WTC11 (cell line): Measurements from ENCODE around the gene PLD5. TPM values are rescaled to one million over a fixed set of nuclear protein-coding genes. Genes with fewer than 3 reads are reported as not detected.
A peak's percentile ranks its signal among the peaks of the same experiment; 100 is the strongest.

Source experiments
- ATAC-seq: fragments of 200-7000 bp; cut with Tn5 transposase; 2 replicates; pipeline ENCODE4 v1.10.0; 2021; ENCODE audit warnings: mild to moderate bottlenecking, moderate library complexity
- CTCF ChIA-PET: fragments of 300-600 bp; sonication (Branson Sonifier 250); formaldehyde crosslinking; loops from one replicate; lab custom pipeline; 2021; ENCODE audit warnings: antibody characterized with exemption; lab: Charles Lee
- POLR2A ChIA-PET: fragments of 350-600 bp; sonication (Branson Sonifier 250); formaldehyde crosslinking; loops from one replicate; lab custom pipeline; 2021; ENCODE audit warnings: antibody characterized with exemption; lab: Charles Lee
- DNase-seq: peaks from one replicate; pipeline ENCODE4 v3.0.0; 2021; ENCODE audit warnings: low spot score
- H3K27ac Mint-ChIP-seq: 2 replicates; pipeline ENCODE4 v1.8.0; 2021; ENCODE audit warnings: mixed read lengths
- H3K27me3 Mint-ChIP-seq: 2 replicates; pipeline ENCODE4 v1.8.0; 2021; ENCODE audit warnings: low read depth, mild to moderate bottlenecking, moderate library complexity, mixed read lengths
- H3K36me3 Mint-ChIP-seq: 2 replicates; pipeline ENCODE4 v1.8.0; 2021; ENCODE audit warnings: mixed read lengths
- H3K4me1 Mint-ChIP-seq: 2 replicates; pipeline ENCODE4 v1.8.0; 2022; ENCODE audit warnings: mixed read lengths
- H3K4me3 Mint-ChIP-seq: 2 replicates; pipeline ENCODE4 v1.8.0; 2021; ENCODE audit warnings: mild to moderate bottlenecking, moderate library complexity, mixed read lengths
- H3K9me3 Mint-ChIP-seq: 2 replicates; pipeline ENCODE4 v1.8.0; 2021; ENCODE audit warnings: mixed read lengths
- CTCF ChIP-seq: fragments of 200-600 bp; IDR thresholded peaks from 2 replicates; pipeline ENCODE4 v1.8.0; 2022; ENCODE audit warnings: antibody characterized with exemption
- E2F5 ChIP-seq: sonication (generic); formaldehyde crosslinking; IDR thresholded peaks from 2 replicates; pipeline ENCODE4 v1.8.1; 2022; ENCODE audit warnings: mild to moderate bottlenecking, moderate library complexity, missing genetic modification reagents
- ELF4 ChIP-seq: sonication (generic); formaldehyde crosslinking; IDR thresholded peaks from 2 replicates; pipeline ENCODE4 v1.8.1; 2022; ENCODE audit warnings: low read depth, mild to moderate bottlenecking, moderate library complexity, missing genetic modification reagents
- ERG ChIP-seq: fragments of 250-450 bp; sonication (Bioruptor Pico); IDR thresholded peaks from 2 replicates; pipeline ENCODE4 v1.8.0; 2021; ENCODE audit warnings: mild to moderate bottlenecking
- FOXJ3 ChIP-seq: sonication (generic); formaldehyde crosslinking; IDR thresholded peaks from 2 replicates; pipeline ENCODE4 v1.9.0; 2021; ENCODE audit warnings: missing genetic modification reagents, mild to moderate bottlenecking, borderline replicate concordance
- GABPB1 ChIP-seq: sonication (generic); formaldehyde crosslinking; IDR thresholded peaks from 2 replicates; pipeline ENCODE4 v1.8.1; 2023; ENCODE audit warnings: mild to moderate bottlenecking, missing genetic modification reagents
- HMGA2 ChIP-seq: fragments of 250-450 bp; sonication (Bioruptor Pico); IDR thresholded peaks from 2 replicates; pipeline ENCODE4 v1.4.0; 2021; ENCODE audit warnings: mild to moderate bottlenecking, moderate library complexity
- JAZF1 ChIP-seq: fragments of 250-450 bp; sonication (Bioruptor Pico); IDR thresholded peaks from 2 replicates; pipeline ENCODE4 v1.9.0; 2021; ENCODE audit warnings: moderate library complexity, mild to moderate bottlenecking, inconsistent platforms
- MXD4 ChIP-seq: fragments of 250-450 bp; sonication (Bioruptor Pico); IDR thresholded peaks from 2 replicates; pipeline ENCODE4 v1.8.0; 2021; ENCODE audit warnings: mild to moderate bottlenecking, moderate library complexity, borderline replicate concordance
- NFE2L1 ChIP-seq: sonication (generic); formaldehyde crosslinking; IDR thresholded peaks from 2 replicates; pipeline ENCODE4 v1.8.1; 2023; ENCODE audit warnings: missing genetic modification reagents
- PRRX2 ChIP-seq: fragments of 250-450 bp; sonication (Bioruptor Pico); IDR thresholded peaks from 2 replicates; pipeline ENCODE4 v1.8.0; 2021; ENCODE audit warnings: mild to moderate bottlenecking
- RORB ChIP-seq: fragments of 250-450 bp; sonication (Bioruptor Pico); IDR thresholded peaks from 2 replicates; pipeline ENCODE4 v1.9.0; 2021; ENCODE audit warnings: mild to moderate bottlenecking
- SMAD3 ChIP-seq: sonication (generic); formaldehyde crosslinking; IDR thresholded peaks from 2 replicates; pipeline ENCODE4 v1.8.0; 2022; ENCODE audit warnings: missing genetic modification reagents, mild to moderate bottlenecking, borderline replicate concordance
- SMAD4 ChIP-seq: sonication (generic); formaldehyde crosslinking; IDR thresholded peaks from 2 replicates; pipeline ENCODE4 v1.8.0; 2022; ENCODE audit warnings: mild to moderate bottlenecking, missing genetic modification reagents
- SOX15 ChIP-seq: fragments of 250-450 bp; sonication (Bioruptor Pico); IDR thresholded peaks from 2 replicates; pipeline ENCODE4 v1.9.0; 2021; ENCODE audit warnings: mild to moderate bottlenecking
- TEAD4 ChIP-seq: sonication (generic); formaldehyde crosslinking; IDR thresholded peaks from 2 replicates; pipeline ENCODE4 v1.8.0; 2022; ENCODE audit warnings: mild to moderate bottlenecking, missing genetic modification reagents
- TP53 ChIP-seq: sonication (generic); formaldehyde crosslinking; IDR thresholded peaks from 2 replicates; pipeline ENCODE4 v1.8.1; 2023; ENCODE audit warnings: mild to moderate bottlenecking, missing genetic modification reagents
- ZBTB21 ChIP-seq: sonication (generic); formaldehyde crosslinking; IDR thresholded peaks from 2 replicates; pipeline ENCODE4 v1.8.1; 2023; ENCODE audit warnings: mild to moderate bottlenecking, missing genetic modification reagents, borderline replicate concordance
- ZNF138 ChIP-seq: sonication (generic); formaldehyde crosslinking; conservative IDR thresholded peaks from 2 replicates; pipeline ENCODE4 v1.8.1; 2022; ENCODE audit warnings: mild to moderate bottlenecking, moderate library complexity, missing genetic modification reagents
- ZNF219 ChIP-seq: sonication (generic); formaldehyde crosslinking; IDR thresholded peaks from 2 replicates; pipeline ENCODE4 v1.8.0; 2023; ENCODE audit warnings: missing genetic modification reagents, mild to moderate bottlenecking, borderline replicate concordance
- ZNF232 ChIP-seq: sonication (generic); formaldehyde crosslinking; IDR thresholded peaks from 2 replicates; pipeline ENCODE4 v1.8.0; 2022; ENCODE audit warnings: mild to moderate bottlenecking, missing genetic modification reagents
- ZNF423 ChIP-seq: fragments of 250-450 bp; sonication (Bioruptor Pico); IDR thresholded peaks from 2 replicates; pipeline ENCODE4 v2.1.2; 2022; ENCODE audit warnings: mild to moderate bottlenecking, moderate library complexity
- ZSCAN18 ChIP-seq: fragments of 250-450 bp; sonication (Bioruptor Pico); IDR thresholded peaks from 2 replicates; pipeline ENCODE4 v2.1.2; 2022; ENCODE audit warnings: mild to moderate bottlenecking, moderate library complexity
- total RNA-seq: library from RNA; stranded (reverse); gene quantifications from 3 replicates; pipeline ENCODE4 v1.2.3, GENCODE V29; 2021
- TF ChIP-seq, protein P1 (sequence below): fragments of 250-450 bp; sonication (Bioruptor Pico); IDR thresholded peaks from 2 replicates; pipeline ENCODE4 v1.9.0; 2021; ENCODE audit warnings: mild to moderate bottlenecking
- TF ChIP-seq, protein P2 (sequence below): sonication (generic); formaldehyde crosslinking; IDR thresholded peaks from 2 replicates; pipeline ENCODE4 v1.8.1; 2023; ENCODE audit warnings: mild to moderate bottlenecking, missing genetic modification reagents, moderate library complexity
- TF ChIP-seq, protein P3 (sequence below): sonication (generic); formaldehyde crosslinking; IDR thresholded peaks from 2 replicates; pipeline ENCODE4 v1.8.0; 2023; ENCODE audit warnings: missing genetic modification reagents

PLD5 gene
- total RNA-seq, 1 experiment from 2014 or later = 6.4 TPM

DNA sequence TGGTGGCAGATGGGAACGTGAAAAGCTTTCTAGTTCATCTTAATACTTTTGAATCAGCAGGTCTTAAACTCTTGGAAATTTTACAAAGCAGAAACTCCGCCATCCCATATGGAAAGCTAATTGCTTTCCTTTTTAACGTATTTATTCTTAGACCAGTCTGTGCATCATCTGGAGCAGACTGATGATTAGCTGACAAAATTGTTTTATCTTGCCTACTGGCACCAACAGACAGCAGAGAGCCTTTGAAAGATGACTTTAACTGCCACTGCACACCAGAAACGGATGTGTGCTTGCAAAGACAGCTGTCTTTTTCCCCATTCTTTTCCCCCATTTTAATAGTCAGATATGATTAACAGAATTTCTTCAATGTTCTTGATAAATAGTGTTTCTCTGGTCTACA lies 97.0 kb downstream of the PLD5 start:
- H3K4me3 Mint-ChIP-seq = no peak overlapping the region
- ATAC-seq (no peak), DNase-seq (no peak)
- H3K27me3 Mint-ChIP-seq = no peaks in the 10 kb centered on the region
- H3K9me3 Mint-ChIP-seq = peaks cover 11% of the 10 kb centered on the region
- TF ChIP-seq ZBTB21 (no peak), HMGA2 (CRISPR knock-in tag) (no peak), ZNF138 (CRISPR knock-in tag) (no peak), SOX15 (CRISPR knock-in tag) (no peak), MXD4 (CRISPR knock-in tag) (no peak), CTCF (no peak), ZSCAN18 (CRISPR knock-in tag) (no peak)
- H3K27ac Mint-ChIP-seq = no peak overlapping the region
- peaks cover 4% of the 10 kb centered on the region for H3K4me1 Mint-ChIP-seq
- ChIA-PET POLR2A (interaction anchor here (0.6 kb wide), 1 partner anchor 504 kb away, joined by 7 read pairs; no protein-coding TSS in a partner anchor), CTCF (no interaction called here)
- H3K36me3 Mint-ChIP-seq = no peaks in the 10 kb centered on the region

DNA sequence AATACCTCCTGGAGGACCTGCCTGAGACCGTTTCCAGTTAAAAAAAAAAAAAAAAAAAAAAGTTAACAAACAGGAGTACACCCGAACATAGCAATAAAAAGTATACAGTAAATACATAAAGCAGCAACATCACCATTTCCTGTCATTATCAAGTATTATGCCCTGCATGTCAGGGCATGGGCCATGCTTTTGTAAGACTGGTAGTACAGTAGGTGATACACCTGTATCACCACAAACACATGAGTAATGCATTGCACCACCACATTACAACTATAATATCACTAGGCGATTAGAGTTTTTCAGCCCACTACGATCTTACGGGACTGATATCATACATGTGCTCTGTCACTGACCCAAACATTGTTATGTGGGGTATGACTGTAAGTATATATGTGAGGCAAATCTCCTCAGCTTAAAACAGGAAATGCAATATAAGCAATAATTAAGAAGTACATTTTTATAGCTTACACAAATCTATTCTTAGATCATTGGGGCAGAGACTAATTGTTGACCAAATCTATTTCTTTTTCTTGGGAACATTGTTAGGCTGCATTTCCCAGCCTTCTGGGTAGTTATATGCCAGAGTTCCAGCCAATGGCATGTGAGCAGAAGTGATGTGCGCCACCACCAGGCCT lies 98.1 kb downstream of the PLD5 start:
- DNase-seq = no peak
- Mint-ChIP-seq H3K9me3 (peaks cover 11% of the 10 kb centered on the region), H3K36me3 (no peaks in the 10 kb centered on the region), H3K4me3 (no peak overlapping the region), H3K27ac (no peak overlapping the region), H3K4me1 (peaks cover 4% of the 10 kb centered on the region), H3K27me3 (no peaks in the 10 kb centered on the region)
- ATAC-seq = 0 out of 2 replicates have a peak, but pooled peaks have one; percentile 28
- ChIA-PET POLR2A (no interaction called here), CTCF (no interaction called here)
- no peak for TF ChIP-seq FOXJ3 (CRISPR knock-in tag)
- no peak for TF ChIP-seq SMAD3 (CRISPR knock-in tag)
- no peak for TF ChIP-seq GABPB1
- no peak for TF ChIP-seq ZNF232 (CRISPR knock-in tag)
- TF ChIP-seq, protein P1, sequence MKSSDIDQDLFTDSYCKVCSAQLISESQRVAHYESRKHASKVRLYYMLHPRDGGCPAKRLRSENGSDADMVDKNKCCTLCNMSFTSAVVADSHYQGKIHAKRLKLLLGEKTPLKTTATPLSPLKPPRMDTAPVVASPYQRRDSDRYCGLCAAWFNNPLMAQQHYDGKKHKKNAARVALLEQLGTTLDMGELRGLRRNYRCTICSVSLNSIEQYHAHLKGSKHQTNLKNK (CRISPR knock-in tag) = no peak
- no peak for TF ChIP-seq NFE2L1 (CRISPR knock-in tag)
- no peak for TF ChIP-seq ZNF219 (CRISPR knock-in tag)
- TF ChIP-seq ZNF423 (CRISPR knock-in tag) = no peak
- no peak for TF ChIP-seq JAZF1 (CRISPR knock-in tag)
- TF ChIP-seq ERG (CRISPR knock-in tag) = no peak

- Mint-ChIP-seq H3K4me1 (peaks cover 4% of the 10 kb centered on the region), H3K4me3 (no peak overlapping the region), H3K27ac (no peak overlapping the region), H3K36me3 (no peaks in the 10 kb centered on the region), H3K9me3 (peaks cover 6% of the 10 kb centered on the region), H3K27me3 (no peaks in the 10 kb centered on the region)
- ChIA-PET POLR2A (no interaction called here), CTCF (interaction anchor here (0.6 to 1.3 kb wide), 12 partner anchors 11 to 401 kb away, joined by 3 to 6 read pairs (median 4); no protein-coding TSS in a partner anchor)
- DNase-seq (no peak), ATAC-seq (peak; percentile 50; the same call in 1 of the 2 replicates)
- TF ChIP-seq RORB (CRISPR knock-in tag) (no peak), SMAD4 (CRISPR knock-in tag) (no peak), ZNF232 (CRISPR knock-in tag) (no peak), PRRX2 (CRISPR knock-in tag) (no peak), ELF4 (CRISPR knock-in tag) (no peak), E2F5 (CRISPR knock-in tag) (no peak), TEAD4 (CRISPR knock-in tag) (no peak), TP53 (CRISPR knock-in tag) (no peak)
- TF ChIP-seq, protein P2, sequence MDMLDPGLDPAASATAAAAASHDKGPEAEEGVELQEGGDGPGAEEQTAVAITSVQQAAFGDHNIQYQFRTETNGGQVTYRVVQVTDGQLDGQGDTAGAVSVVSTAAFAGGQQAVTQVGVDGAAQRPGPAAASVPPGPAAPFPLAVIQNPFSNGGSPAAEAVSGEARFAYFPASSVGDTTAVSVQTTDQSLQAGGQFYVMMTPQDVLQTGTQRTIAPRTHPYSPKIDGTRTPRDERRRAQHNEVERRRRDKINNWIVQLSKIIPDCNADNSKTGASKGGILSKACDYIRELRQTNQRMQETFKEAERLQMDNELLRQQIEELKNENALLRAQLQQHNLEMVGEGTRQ (CRISPR knock-in tag) = no peak
- TF ChIP-seq, protein P3, sequence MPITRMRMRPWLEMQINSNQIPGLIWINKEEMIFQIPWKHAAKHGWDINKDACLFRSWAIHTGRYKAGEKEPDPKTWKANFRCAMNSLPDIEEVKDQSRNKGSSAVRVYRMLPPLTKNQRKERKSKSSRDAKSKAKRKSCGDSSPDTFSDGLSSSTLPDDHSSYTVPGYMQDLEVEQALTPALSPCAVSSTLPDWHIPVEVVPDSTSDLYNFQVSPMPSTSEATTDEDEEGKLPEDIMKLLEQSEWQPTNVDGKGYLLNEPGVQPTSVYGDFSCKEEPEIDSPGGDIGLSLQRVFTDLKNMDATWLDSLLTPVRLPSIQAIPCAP (CRISPR knock-in tag) = no peak
These were observed 99.3 kb downstream of the PLD5 start for GRCh38 chr1:242425232-242425631.
